ENCODE data around the gene GFER. TPM values are rescaled to one million over a fixed set of nuclear protein-coding genes. Genes with fewer than 3 reads are reported as not detected.

Gene GFER
- total RNA-seq, 2 donors from 2014 or later: 16.2 to 22.1 TPM

DNA sequence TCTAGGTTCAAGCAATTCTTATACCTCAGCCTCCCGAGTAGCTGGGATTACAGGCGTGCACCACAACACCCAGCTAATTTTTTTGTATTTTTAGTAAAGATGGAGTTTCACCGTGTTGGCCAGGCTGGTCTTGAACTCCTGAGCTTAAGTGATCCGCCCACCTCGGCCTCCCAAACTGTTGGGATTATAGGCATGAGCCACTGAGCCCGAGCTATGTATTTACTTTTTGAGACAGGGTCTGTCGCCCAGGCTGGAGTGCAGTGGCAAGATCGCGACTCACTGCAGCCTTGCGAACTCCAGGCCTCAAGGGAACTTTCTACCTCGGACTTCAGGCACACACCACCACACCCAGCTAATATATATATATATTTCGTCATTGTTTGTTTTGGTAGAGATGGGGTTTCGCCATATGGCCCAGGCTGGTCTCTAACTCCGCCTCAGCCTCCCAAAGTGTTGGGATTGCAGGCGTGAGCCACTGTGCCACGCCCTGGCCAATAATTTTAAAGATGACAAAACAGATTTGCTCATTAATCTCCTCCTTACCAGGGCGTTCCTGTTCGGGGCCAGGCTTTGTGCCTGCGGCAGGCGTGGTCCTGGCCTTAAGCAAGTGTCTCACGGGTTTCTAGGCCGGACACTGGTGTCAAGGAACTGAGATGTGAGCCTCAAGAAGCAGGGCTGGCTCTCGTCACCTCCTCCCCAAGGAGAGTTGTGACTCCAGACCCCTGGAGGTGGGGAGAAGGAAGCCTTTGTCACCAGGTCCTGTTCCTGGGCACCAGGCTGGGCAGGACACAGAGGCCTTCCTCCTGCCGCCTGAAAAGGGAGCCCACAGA is 31.3 kb downstream of the GFER start:
- no peaks in the 10 kb centered on the region for H3K9me3 ChIP-seq (ENCODE audit: control insufficient read depth, low read length, poor library complexity, severe bottlenecking)
- no peak for DNase-seq
- H3K36me3 Mint-ChIP-seq (ENCODE audit: low read depth): peaks cover 2% of the 10 kb centered on the region

DNA sequence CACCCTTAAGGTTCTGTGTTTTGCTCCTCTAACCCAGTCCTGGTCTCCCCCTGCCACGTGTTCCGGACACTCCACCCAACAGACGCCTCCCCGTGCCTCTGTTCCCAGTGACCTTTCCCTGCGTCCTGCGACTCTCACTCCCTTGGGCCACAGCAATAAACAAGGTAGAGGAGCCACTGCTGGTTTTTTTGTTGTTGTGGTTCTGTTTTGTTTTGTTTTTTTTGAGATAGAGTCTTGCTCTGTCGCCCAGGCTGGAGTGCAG is 31.9 kb downstream of the GFER start:
- Mint-ChIP-seq H3K36me3 (ENCODE audit: low read depth) (peaks cover 2% of the 10 kb centered on the region), H3K4me3 (no peak overlapping the region), H3K4me1 (no peaks in the 10 kb centered on the region), H3K27ac (no peak overlapping the region), H3K27me3 (peaks cover 11% of the 10 kb centered on the region)
- no peak for ATAC-seq
- H3K9me3 ChIP-seq (ENCODE audit: control insufficient read depth, low read length, poor library complexity, severe bottlenecking): no peaks in the 10 kb centered on the region
- DNase-seq: no peak

More for the DNA sequence above, 31.3 kb downstream of the GFER start:
- H3K4me3 Mint-ChIP-seq: no peak overlapping the region
- H3K27me3 Mint-ChIP-seq: peaks cover 6% of the 10 kb centered on the region
- H3K4me1 Mint-ChIP-seq: no peaks in the 10 kb centered on the region
- no peak for ATAC-seq
- H3K27ac Mint-ChIP-seq: no peak overlapping the region

DNA sequence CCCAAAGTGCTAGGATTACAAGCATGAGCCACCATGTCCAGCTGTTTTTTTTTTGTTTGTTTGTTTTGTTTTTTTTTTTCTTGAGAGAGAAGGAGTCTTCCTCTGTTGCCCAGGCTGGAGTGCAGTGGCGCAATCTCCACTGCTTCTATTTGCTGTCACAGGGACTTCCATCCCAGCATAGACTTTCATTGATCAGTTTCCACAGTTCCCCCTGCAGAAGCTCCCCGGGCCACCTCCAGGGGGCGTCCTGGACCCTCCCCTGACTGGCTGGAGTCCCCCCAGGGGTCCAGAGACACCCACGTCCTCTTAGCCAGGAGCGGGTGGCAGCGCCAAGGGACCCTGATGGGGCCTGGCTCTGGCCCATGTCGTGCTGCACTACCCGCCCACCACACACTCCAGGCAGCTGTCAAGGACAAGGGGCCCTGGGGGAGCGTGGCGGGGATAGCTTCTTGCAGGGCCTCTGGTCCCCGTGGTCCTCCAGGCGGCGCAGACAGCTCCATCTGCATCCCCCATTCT is 32.5 kb downstream of the GFER start:
- Mint-ChIP-seq H3K4me1 (no peaks in the 10 kb centered on the region), H3K27ac (no peak overlapping the region), H3K4me3 (no peak overlapping the region), H3K27me3 (peaks cover 12% of the 10 kb centered on the region), H3K36me3 (ENCODE audit: low read depth) (peaks cover 2% of the 10 kb centered on the region)
- H3K9me3 ChIP-seq (ENCODE audit: control insufficient read depth, low read length, poor library complexity, severe bottlenecking): no peaks in the 10 kb centered on the region
- ATAC-seq (no peak), DNase-seq (no peak)

DNA sequence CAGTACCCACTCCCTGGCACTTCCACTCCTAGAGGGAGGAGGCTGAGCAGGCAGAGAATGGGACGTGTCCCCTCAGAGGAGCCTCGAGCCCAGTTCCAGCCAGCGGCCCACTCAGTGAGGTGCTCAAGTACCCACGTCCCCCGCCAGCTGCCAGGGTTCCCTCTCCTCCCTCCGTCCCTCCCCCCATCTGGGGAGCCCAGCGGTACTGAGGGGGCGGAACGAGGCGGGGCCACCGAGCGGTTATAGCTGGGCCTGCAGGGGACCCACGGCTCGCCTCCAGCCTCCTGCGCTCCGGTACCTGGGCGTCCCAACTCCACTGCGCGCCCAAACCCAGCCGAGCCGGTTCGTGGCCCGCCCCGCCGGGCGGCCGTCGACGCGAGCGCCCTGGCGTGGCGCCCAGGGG is 35.5 kb downstream of the GFER start, which contains the start of gene NPW:
Gene NPW, plus strand, starts transcription at position 268 of the 403 bp plus-strand sequence.
- peaks cover 21% of the 10 kb centered on the region for H3K27me3 Mint-ChIP-seq
- no peak within 1 kb of the TSS for H3K27ac Mint-ChIP-seq
- DNase-seq: no peak
- peak within 1 kb of the TSS; percentile 39 for H3K4me3 Mint-ChIP-seq
- no peak for ATAC-seq
- peaks cover 2% of the 10 kb centered on the region for H3K36me3 Mint-ChIP-seq (ENCODE audit: low read depth)
- H3K4me1 Mint-ChIP-seq: peaks cover 7% of the 10 kb centered on the region
- H3K9me3 ChIP-seq (ENCODE audit: control insufficient read depth, low read length, poor library complexity, severe bottlenecking): no peaks in the 10 kb centered on the region

DNA sequence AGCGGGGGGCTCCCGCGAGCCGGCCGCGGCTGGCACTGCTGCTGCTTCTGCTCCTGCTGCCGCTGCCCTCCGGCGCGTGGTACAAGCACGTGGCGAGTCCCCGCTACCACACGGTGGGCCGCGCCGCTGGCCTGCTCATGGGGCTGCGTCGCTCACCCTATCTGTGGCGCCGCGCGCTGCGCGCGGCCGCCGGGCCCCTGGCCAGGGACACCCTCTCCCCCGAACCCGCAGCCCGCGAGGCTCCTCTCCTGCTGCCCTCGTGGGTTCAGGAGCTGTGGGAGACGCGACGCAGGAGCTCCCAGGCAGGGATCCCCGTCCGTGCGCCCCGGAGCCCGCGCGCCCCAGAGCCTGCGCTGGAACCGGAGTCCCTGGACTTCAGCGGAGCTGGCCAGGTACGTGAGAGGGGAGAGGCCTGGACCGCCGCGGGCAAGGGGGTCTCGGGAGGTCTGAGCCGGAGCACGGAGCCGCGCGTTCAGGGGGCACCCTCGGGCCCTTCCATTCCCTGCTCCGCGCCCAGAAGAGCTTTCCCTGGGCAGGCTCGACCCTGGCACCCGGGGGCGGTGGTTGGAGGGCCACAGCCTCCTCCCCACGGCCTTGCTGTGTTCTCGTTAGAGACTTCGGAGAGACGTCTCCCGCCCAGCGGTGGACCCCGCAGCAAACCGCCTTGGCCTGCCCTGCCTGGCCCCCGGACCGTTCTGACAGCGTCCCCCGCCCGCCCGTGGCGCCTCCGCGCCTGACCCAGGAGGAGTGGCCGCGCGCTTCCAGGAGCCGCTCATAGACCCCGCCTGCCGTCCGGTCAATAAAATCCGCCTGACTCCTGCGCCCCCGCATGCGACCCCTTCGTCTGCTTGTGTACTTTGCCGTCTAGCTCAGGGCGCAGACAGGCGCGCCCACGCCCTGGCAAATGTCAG is 36.2 kb downstream of the GFER start:
- H3K36me3 Mint-ChIP-seq (ENCODE audit: low read depth): peaks cover 2% of the 10 kb centered on the region
- peak overlapping the region; percentile 39 for H3K4me3 Mint-ChIP-seq
- no peak overlapping the region for H3K27ac Mint-ChIP-seq
- H3K9me3 ChIP-seq (ENCODE audit: control insufficient read depth, low read length, poor library complexity, severe bottlenecking): no peaks in the 10 kb centered on the region
- H3K4me1 Mint-ChIP-seq: peaks cover 7% of the 10 kb centered on the region
- DNase-seq (no peak), ATAC-seq (no peak)
- peaks cover 21% of the 10 kb centered on the region for H3K27me3 Mint-ChIP-seq

DNA sequence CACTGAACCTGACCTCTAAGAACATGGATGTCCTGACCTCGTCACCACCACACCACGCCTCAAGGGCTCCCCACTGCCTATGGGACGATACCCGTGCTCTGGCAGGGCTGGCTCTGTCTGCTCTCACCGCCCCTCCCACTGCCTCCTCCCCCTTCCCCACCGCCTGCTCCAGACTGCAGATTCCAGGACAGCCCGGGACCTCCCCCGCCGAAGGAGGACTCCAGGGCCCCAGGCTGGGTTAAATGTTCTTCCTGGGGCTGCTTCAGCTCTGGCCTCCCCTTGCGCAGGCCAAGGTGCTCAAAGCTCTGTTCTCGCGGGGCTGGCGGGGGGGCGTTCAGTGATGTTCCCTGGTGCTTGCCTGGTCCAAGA is 38.7 kb downstream of the GFER start:
- no peaks in the 10 kb centered on the region for H3K9me3 ChIP-seq (ENCODE audit: control insufficient read depth, low read length, poor library complexity, severe bottlenecking)
- peak overlapping the region; percentile 82 for H3K4me3 Mint-ChIP-seq
- peak in 1 of 3 donors; percentile 17 for DNase-seq
- peaks cover 10% of the 10 kb centered on the region for H3K4me1 Mint-ChIP-seq
- H3K36me3 Mint-ChIP-seq (ENCODE audit: low read depth): peaks cover 2% of the 10 kb centered on the region
- peak; percentile 20 for ATAC-seq
- peak overlapping the region; percentile 43 for H3K27ac Mint-ChIP-seq
- H3K27me3 Mint-ChIP-seq: peaks cover 21% of the 10 kb centered on the region

DNA sequence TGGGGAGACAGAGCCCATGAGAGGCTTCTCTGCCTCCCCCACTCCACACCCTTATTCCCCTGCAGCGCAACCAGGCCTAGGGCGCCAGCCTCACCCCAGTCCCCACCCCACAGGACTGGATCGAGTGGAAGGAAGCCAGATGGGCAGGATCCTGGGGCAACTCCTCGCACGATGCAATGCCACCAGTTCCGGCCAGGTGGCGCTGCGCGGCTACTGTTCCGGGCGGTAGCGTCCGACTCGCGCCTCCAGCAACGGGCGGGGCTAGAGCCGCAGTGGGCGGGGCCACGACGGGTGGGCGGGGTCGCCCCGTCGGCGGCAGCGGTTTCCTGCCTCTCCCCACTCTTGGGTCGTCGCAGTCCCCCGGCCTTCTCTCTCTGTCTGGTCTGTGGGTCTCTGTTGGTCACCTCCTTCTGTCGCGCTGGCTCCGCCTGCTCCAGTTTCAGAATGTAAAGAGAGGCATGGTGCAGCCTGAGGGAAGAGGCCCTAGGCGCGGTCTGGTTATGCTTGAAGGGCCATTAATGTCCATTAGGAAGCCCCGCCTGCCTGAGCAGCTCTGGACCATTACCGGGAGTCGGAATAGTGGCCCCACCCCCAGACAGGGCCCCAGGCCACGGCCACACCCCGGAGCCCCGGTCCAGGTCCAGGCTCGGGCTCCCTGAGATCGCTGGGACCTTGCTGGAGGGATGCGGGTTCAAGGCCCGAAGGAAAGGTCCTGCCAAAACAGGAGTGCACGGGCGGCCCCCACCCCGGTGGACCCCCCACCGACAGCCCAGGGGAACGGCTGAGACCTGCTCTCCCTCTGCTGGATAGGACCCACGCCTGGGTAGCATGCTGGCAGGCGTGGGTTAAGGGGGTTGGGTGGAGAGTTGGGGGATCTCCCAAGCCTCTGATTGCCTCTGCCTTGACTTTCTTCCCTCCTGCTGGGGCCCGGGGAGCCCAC is 39.4 kb downstream of the GFER start:
- Mint-ChIP-seq H3K27me3 (peaks cover 21% of the 10 kb centered on the region), H3K36me3 (ENCODE audit: low read depth) (peaks cover 2% of the 10 kb centered on the region), H3K27ac (peak overlapping the region; percentile 43), H3K4me3 (peak overlapping the region; percentile 82), H3K4me1 (peaks cover 10% of the 10 kb centered on the region)
- peak; percentile 93 for ATAC-seq
- peak; percentile 96 to 97 (median 97) for DNase-seq
- H3K9me3 ChIP-seq (ENCODE audit: control insufficient read depth, low read length, poor library complexity, severe bottlenecking): no peaks in the 10 kb centered on the region

DNA sequence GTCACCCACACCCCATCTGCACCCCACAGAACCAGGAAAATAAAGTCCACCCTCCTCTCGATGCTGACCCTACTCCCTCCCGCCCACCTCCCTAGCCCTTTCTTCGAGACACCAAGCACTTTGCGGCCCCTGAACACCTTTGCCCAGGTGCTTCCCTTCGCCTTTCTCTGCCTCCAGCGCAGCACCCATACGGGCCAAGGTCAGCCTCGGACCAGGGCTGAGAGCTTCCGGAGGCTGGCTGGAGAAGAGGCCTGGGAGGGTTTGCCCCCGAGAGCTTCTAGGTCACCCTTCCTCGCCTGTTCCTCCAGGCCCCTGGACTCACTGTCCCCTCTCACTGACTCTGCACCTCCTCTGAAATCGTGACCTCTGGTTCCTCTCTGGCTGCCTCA is 40.0 kb downstream of the GFER start:
- Mint-ChIP-seq H3K4me3 (peak overlapping the region; percentile 47), H3K36me3 (ENCODE audit: low read depth) (peaks cover 2% of the 10 kb centered on the region), H3K4me1 (peaks cover 10% of the 10 kb centered on the region), H3K27ac (no peak overlapping the region), H3K27me3 (peaks cover 16% of the 10 kb centered on the region)
- no peak for DNase-seq
- ATAC-seq: no peak
- no peaks in the 10 kb centered on the region for H3K9me3 ChIP-seq (ENCODE audit: control insufficient read depth, low read length, poor library complexity, severe bottlenecking)

DNA sequence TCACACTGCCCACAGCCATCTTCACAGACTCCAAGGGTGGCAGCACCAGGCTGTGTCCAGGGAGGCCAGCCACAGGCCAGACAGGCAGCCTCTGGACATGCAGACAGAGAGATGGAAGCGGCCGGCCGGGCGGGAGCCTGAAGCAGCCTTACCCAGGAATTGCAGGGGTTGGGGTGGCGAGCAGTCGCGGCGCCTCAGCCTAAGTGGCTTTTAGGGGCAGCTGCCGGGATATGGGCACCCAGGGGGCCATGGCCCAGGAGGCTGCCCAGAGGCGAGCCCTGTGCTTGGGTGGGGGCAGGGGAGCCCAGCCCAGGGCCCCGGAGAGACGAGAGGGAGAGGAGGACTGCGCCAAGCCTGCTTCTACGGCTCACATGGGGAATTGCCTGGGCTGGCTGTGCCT is 41.3 kb downstream of the GFER start:
- H3K9me3 ChIP-seq (ENCODE audit: control insufficient read depth, low read length, poor library complexity, severe bottlenecking): no peaks in the 10 kb centered on the region
- ATAC-seq: no peak
- Mint-ChIP-seq H3K4me1 (peaks cover 10% of the 10 kb centered on the region), H3K27ac (no peak overlapping the region), H3K36me3 (ENCODE audit: low read depth) (no peaks in the 10 kb centered on the region), H3K4me3 (peak overlapping the region; percentile 73), H3K27me3 (peaks cover 16% of the 10 kb centered on the region)
- no peak for DNase-seq

DNA sequence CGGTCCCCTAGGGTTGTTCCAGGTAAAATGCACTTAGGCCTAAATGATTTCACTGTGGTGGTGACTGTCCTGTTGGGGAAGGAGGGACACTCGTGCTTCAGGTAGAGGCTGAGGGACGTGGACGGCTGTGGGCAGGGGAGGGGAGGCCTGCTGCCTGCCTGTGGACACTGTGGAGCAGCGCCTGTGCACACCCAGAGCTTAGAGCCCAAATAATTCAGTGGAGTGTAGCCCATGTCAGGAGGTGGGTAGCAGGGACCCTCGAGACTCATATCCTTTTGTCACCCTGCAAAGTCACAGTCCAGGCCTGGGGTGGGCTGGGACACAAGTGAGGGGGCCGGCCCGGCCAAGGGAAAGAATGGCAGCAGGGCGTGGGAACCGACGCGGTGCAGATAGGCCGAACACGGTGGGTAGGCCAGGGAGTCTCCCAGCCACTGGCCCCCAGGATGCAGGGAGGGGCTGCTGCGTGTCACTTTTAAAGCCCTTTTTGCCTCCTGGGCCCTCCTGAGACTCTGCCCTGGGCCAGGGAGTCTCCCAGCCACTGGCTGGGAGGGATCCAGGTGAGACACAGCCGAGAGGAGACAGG is 42.0 kb downstream of the GFER start:
- no peaks in the 10 kb centered on the region for H3K9me3 ChIP-seq (ENCODE audit: control insufficient read depth, low read length, poor library complexity, severe bottlenecking)
- Mint-ChIP-seq H3K4me1 (peaks cover 10% of the 10 kb centered on the region), H3K36me3 (ENCODE audit: low read depth) (no peaks in the 10 kb centered on the region), H3K27me3 (peaks cover 9% of the 10 kb centered on the region), H3K4me3 (peak overlapping the region; percentile 73), H3K27ac (no peak overlapping the region)
- ATAC-seq (no peak), DNase-seq (no peak)

DNA sequence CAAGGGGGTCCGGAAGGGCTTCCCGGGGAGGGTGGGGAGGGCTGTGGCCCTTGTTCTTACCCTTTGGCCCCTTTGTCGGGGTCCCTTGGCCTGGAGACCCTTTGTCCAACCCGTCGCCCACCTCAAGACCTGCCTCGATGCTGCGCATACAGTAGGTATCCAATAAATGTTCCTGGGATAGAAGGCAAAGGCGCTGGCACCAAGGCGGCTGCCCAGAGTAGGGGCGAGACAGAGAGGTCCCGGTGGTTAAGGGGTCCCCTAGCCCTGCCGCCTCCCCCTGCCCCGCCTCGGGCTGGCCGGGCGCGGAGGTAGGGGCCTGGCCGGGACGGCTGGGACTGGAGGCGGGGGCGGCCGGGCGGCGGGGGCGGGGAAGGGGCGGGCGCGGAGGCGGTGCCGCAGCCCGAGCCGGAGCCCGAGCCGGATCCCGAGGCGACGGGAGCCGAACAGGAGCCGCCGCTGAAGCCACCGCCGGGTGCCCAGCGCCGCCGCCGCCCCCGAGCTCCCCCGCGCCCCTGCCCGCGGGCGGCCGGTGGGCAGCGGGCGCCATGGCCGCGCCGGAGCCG is 42.5 kb downstream of the GFER start, which contains the start of gene NHERF2:
Gene NHERF2, plus strand, starts transcription at position 442 of the 563 bp plus-strand sequence. Its CDS starts 104 bp downstream, at position 546.
- H3K4me3 Mint-ChIP-seq: peak within 1 kb of the TSS; percentile 73
- H3K4me1 Mint-ChIP-seq: peaks cover 10% of the 10 kb centered on the region
- H3K9me3 ChIP-seq (ENCODE audit: control insufficient read depth, low read length, poor library complexity, severe bottlenecking): no peaks in the 10 kb centered on the region
- H3K27ac Mint-ChIP-seq: no peak within 1 kb of the TSS
- ATAC-seq: peak; percentile 33
- H3K36me3 Mint-ChIP-seq (ENCODE audit: low read depth): no peaks in the 10 kb centered on the region
- peaks cover 9% of the 10 kb centered on the region for H3K27me3 Mint-ChIP-seq
- DNase-seq: peak in 2 of 3 donors; percentile 35 to 43

Data from T-helper 17 cell (primary cell).